LNCAP (cell line): Measurements from ENCODE around the gene AP3M1.

Experiments used
- CTCF ChIP-seq: fragments of 450-650 bp; IDR thresholded peaks from 2 replicates; pipeline ENCODE4 v1.5.1; 2017; ENCODE audit warnings: mild to moderate bottlenecking

AP3M1 gene

GRCh38 chr10:74171625-74172024 lies 21.0 kb upstream of the AP3M1 start:
- no peak for TF ChIP-seq CTCF

DNA sequence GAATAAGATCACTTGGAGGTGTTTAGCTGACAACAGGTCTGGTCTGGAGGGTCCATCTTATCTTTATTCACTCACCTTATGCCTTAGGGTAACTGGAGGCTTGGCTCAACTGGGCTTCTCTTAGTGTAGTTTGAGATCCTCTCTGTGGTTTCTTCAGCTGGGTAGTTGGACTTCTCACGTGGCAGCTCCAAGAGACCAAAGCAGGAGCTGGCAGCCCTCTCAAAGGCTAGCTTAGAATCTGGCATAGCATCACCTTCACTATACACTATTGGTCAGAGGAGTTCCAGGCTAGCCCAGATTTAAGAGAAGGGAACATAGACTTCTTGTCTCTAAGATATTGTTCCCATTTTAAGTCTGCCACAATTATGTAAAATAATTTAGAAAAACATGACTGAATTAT lies 16.8 kb upstream of the AP3M1 start:
- no peak for TF ChIP-seq CTCF

DNA sequence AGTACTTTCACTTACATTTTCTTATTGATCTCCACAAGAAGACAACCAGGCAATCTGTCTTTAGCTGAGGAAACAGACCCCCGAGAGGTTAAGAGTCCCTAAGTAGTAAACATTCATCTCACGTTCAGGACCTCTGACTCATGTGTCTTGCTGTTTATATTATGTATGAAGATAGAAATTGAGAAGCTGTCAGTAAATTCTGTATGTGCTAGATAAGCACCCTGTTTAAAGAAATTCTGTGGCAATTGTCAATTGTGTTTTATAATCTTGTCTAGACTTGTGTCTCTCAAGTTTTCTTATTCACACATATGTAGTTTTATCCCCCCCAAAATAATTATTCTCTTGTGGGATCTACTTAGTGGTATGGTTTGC lies 14.9 kb upstream of the AP3M1 start:
- TF ChIP-seq CTCF: no peak

DNA sequence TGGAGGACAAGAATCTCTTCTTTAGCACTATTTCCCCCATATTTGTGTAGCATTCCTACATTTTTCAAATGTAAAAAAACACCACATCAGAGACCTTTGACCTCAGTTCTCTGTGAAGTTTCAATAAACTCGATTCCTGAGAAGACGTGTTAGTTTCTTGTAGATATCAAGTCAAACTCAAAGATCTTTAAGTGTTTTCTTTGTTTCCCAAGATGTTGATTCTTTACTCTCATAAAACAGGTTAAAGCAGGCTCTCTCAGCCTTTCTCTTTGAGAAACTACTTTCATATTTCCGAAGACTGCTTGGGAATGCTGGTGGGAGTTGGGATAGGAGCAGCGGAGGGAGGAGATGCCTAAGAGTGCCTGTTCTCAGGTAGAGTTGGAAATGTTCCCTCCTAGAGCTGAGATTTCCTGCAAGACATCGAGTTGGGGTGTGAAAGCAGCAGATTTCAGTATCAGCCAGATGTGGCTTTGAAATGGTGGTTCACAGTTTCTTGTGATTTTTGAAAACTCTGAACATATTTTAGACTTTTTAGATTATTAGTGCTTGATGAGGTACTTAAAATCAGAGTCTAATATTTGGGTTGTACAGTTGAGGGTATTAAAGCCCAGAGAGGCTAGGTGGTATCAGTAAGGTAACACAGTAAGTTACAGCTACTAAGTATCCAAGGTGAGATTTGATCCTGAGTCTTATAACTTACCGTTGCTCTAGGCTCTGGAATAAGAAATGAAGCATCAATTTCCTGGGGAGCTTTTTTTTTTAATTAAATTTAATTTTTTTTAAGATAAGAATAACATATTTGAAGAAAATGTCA lies 14.3 kb upstream of the AP3M1 start:
- no peak for TF ChIP-seq CTCF

DNA sequence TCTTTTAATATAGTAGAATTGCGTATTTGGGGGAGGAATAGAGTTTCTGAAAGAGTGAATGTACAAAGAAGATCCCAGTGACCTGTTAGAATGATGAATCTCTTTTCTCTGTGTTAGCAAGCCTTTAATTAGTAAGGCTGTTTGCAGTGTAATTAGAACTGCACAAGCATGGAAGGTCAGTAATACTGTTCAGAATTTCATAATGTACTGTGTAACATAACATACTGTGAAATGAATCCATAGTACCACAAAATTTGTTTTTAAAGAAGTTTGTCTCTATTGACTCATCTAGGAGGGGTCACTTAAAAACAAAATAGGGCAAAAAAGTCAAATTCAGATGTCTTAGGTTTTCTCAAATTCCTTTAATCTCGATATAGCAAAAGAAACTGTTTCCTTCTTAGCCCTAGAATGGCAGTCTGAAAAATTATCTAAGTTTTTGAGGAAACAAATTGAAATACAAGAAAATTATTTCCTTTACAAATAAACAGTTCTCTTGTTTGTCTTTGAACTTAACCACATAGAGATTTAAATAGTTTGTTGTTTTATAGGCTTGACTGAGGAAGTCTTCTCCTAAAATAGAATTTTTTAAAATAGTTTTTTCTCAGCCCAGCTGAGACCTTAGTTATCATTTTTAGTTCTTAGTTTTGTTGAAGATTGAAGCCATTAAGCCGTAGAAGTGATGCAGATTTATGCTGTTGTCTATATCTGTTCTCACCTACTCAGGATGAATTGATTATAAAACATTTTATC lies 12.9 kb upstream of the AP3M1 start:
- TF ChIP-seq CTCF: no peak

DNA sequence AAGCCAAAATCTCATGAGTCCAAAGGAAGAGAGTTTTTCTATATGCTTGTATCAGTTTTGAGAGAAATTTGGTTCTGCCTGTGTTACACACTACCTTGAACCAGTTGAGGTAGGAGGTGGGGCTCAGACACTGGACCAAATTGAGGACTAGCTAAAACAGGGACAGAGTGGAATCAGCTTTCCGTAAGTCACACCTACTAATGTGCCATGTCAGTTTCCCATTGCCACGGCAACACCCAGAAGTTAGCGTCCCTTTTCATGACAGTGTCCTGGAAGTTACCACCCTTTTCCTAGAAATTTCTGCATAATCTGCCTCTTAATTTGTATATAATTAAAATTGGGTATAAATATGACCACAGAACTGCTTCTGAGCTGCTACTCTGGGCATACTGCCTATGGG lies 9.4 kb upstream of the AP3M1 start:
- no peak for TF ChIP-seq CTCF

GRCh38 chr10:74156919-74157289 lies 6.3 kb upstream of the AP3M1 start:
- no peak for TF ChIP-seq CTCF
